HepG2 (cell line): ENCODE data around the gene VAMP8. TPM values are rescaled to one million over a fixed set of nuclear protein-coding genes. Genes with fewer than 3 reads are reported as not detected.
"Not testable (repeated sequence)": the region's sequence is repeated elsewhere in the genome, so short reads cannot be mapped to it uniquely, and the experiment has no call there.

Experiments
- ATAC-seq: fragments of 200-7000 bp; cut with Tn5 transposase; 3 replicates; pipeline ENCODE4 v1.9.1; 2020; ENCODE audit warnings: mild to moderate bottlenecking, moderate library complexity
- BruUV-seq: library from RNA; stranded (reverse); fragments of 400-500 nt; replicated peaks from 2 replicates; lab custom pipeline; 2021; lab: Mats Ljungman, UMichigan
- CTCF ChIA-PET: fragments of 300-600 bp; formaldehyde crosslinking; extraction: SDS; loops from one replicate; lab custom pipeline; 2021; ENCODE audit warnings: low total read pairs, inconsistent platforms, low intra/inter-chr PET ratio; lab: Yijun Ruan, JAX
- POLR2A ChIA-PET: fragments of 350-600 bp; sonication (Branson Sonifier 250); formaldehyde crosslinking; loops from one replicate; lab custom pipeline; 2020; ENCODE audit warnings: antibody characterized with exemption, inconsistent platforms; lab: Yijun Ruan, JAX
- DNase-seq: peaks from one replicate; pipeline ENCODE4 v3.0.0-alpha.2; 2015; ENCODE audit warnings: low spot score
- FAIRE-seq: peaks from 3 replicates; lab custom pipeline; 2011; peaks lifted over from hg19 to GRCh38; lab: Jason Lieb, UNC
- H2AFZ ChIP-seq: one replicate; pipeline ENCODE4 v1.6.1; 2011; ENCODE audit warnings: low read length, inconsistent platforms
- H3K27ac ChIP-seq: fragments of 300-600 bp; 3 replicates; pipeline ENCODE4 v1.8.0; 2011; ENCODE audit warnings: mixed run types, mild to moderate bottlenecking, mixed read lengths, low read length, inconsistent platforms; ENCODE audit not compliant: insufficient read depth; ENCODE audit errors: extremely low read length
- H3K27me3 ChIP-seq, 2 experiments: fragments of 200-600 bp in 1 of 2; 2 replicates in 1 of 2; 3 replicates in 1 of 2; pipeline versions ENCODE4 v1.6.0 to v1.8.0; 2011; ENCODE audit warnings: low read length in 2 of 2, mild to moderate bottlenecking in 2 of 2, moderate library complexity in 2 of 2, inconsistent platforms in 1 of 2; ENCODE audit not compliant: insufficient read depth in 2 of 2, control insufficient read depth in 1 of 2
- H3K36me3 ChIP-seq, 2 experiments: fragments of 200-600 bp in 1 of 2; replicated peaks in 1 of 2; 2 replicates in 1 of 2; 3 replicates in 1 of 2; pipeline versions ENCODE4 v1.5.1 to v1.8.0; 2011; ENCODE audit warnings: low read length in 2 of 2, inconsistent platforms in 1 of 2; ENCODE audit not compliant: insufficient read depth in 2 of 2, control insufficient read depth in 1 of 2
- H3K4me1 ChIP-seq: 2 replicates; pipeline ENCODE4 v1.5.1; 2012; ENCODE audit warnings: low read length, inconsistent platforms; ENCODE audit not compliant: insufficient read depth
- H3K4me2 ChIP-seq: 2 replicates; pipeline ENCODE4 v1.6.0; 2011; ENCODE audit warnings: low read depth, low read length, inconsistent platforms
- H3K4me3 ChIP-seq, 3 experiments: fragments of 200-600 bp in 1 of 3; sonication (generic), shearing (Covaris generic) in 1 of 3; replicated peaks in 1 of 3; 2 replicates each; pipeline ENCODE4 v1.5.1; 2011 to 2016; ENCODE audit warnings: low read length in 3 of 3, inconsistent platforms in 2 of 3, low read depth in 2 of 3, mild to moderate bottlenecking in 2 of 3, control low read depth in 1 of 3, mixed read lengths in 1 of 3; ENCODE audit not compliant: insufficient read depth in 1 of 3
- H3K79me2 ChIP-seq: one replicate; pipeline ENCODE4 v1.6.1; 2011; ENCODE audit warnings: low read length, inconsistent platforms; ENCODE audit not compliant: insufficient read depth
- H3K9ac ChIP-seq: 2 replicates; pipeline ENCODE4 v1.6.0; 2011; ENCODE audit warnings: mild to moderate bottlenecking, low read depth, low read length, inconsistent platforms; ENCODE audit not compliant: insufficient read depth
- H3K9me3 ChIP-seq: 2 replicates; pipeline ENCODE4 v1.5.1; 2012; ENCODE audit warnings: mild to moderate bottlenecking, low read length
- H4K20me1 ChIP-seq: 2 replicates; pipeline ENCODE4 v1.6.0; 2011; ENCODE audit warnings: inconsistent platforms, mild to moderate bottlenecking, low read length, moderate library complexity; ENCODE audit not compliant: insufficient read depth
- ATF4 ChIP-seq, 2 experiments: fragments of 450-650 bp in 1 of 2; sonication (generic) in 1 of 2; formaldehyde crosslinking; IDR thresholded peaks; 2 replicates each; pipeline versions ENCODE4 v1.5.0 to v1.8.0; 2020 to 2022; ENCODE audit warnings: mild to moderate bottlenecking in 1 of 2, missing genetic modification reagents in 1 of 2
- CEBPG ChIP-seq: IDR thresholded peaks from 2 replicates; pipeline ENCODE4 v1.6.1; 2016
- ETV6 ChIP-seq: sonication (generic); formaldehyde crosslinking; conservative IDR thresholded peaks from 2 replicates; pipeline ENCODE4 v1.4.0; 2020; ENCODE audit warnings: missing genetic modification reagents
- GZF1 ChIP-seq: sonication (generic); formaldehyde crosslinking; IDR thresholded peaks from 2 replicates; pipeline ENCODE4 v1.5.1; 2020; ENCODE audit warnings: mild to moderate bottlenecking, missing genetic modification reagents
- SOX13 ChIP-seq, 3 experiments: fragments of 450-650 bp in 1 of 3; sonication (generic) in 1 of 3; formaldehyde crosslinking in 1 of 3; IDR thresholded peaks in 2 of 3; conservative IDR thresholded peaks in 1 of 3; 2 replicates each; pipeline versions ENCODE4 v1.5.0 to v1.6.1; 2016 to 2020; ENCODE audit warnings: antibody characterized with exemption in 1 of 3, mild to moderate bottlenecking in 1 of 3, missing compliant biosample characterization in 1 of 3, missing genetic modification reagents in 1 of 3, moderate library complexity in 1 of 3
- WGBS: methylation state at CpG from one replicate; pipeline ENCODE4 v1.1.6; 2017; ENCODE audit warnings: low lambda C conversion rate; 5-methylcytosine and 5-hydroxymethylcytosine counted together
- in situ Hi-C: cut with HindIII; loops from 2 replicates; pipeline ENCODE4 v1.10.0; 2017; ENCODE audit warnings: low pct_unique_long_range_greater_than_20kb; ENCODE audit not compliant: extremely low pct_ligation_motif_present
- intact Hi-C: fragments of 100-400 bp; cut with micrococcal nuclease; formaldehyde crosslinking; loops from one replicate; pipeline ENCODE4 v1.10.0; 2022; ENCODE audit not compliant: unreplicated experiment
- polyA plus RNA-seq, 8 experiments: library from polyadenylated mRNA; depleted of rRNA in 3 of 8; stranded (reverse) in 7 of 8; unstranded in 1 of 8; fragments of >200 nt; fragmentation: Illumina TruSeq in 4 of 8; extraction: Trizol in 4 of 8; gene quantifications; 2 replicates each; pipeline versions ENCODE4 v1.2.1 to v1.2.3, GENCODE V29; 2011 to 2016; ENCODE audit warnings: low read depth in 4 of 8, missing spikeins in 1 of 8, mixed read lengths in 1 of 8; ENCODE audit not compliant: insufficient read depth in 1 of 8
- total RNA-seq, 5 experiments: library from RNA; depleted of rRNA; stranded (reverse); fragments of >200 nt; fragmentation: Illumina TruSeq; extraction: Trizol; gene quantifications; 2 replicates each; pipeline ENCODE4 v1.2.3, GENCODE V29; 2016; ENCODE audit warnings: low read depth in 1 of 5

Gene VAMP8
- total and polyA plus RNA-seq, 2 of the 13 experiments (the other 11 are each of a cell fraction or from before 2014, with no cell fraction given), result 83.3 to 157 TPM

- DNase-seq; H3K9me3 ChIP-seq; BruUV-seq; in situ Hi-C loops; H2AFZ ChIP-seq; H4K20me1 ChIP-seq; H3K27me3 ChIP-seq; ATAC-seq; CTCF ChIA-PET; intact Hi-C loops; FAIRE-seq; TF ChIP-seq SOX13 (CRISPR knock-in tag; conservative IDR thresholded peaks at IDR 0.05 in 1 of 2, IDR thresholded peaks at IDR 0.05 in 1 of 2): not testable (repeated sequence)
- peaks cover 85% of the 10 kb centered on the region for H3K4me1 ChIP-seq
- 0 out of 2 replicates have a peak, but pooled peaks have one; percentile 2 for TF ChIP-seq SOX13 (IDR thresholded peaks at IDR 0.05)
- TF ChIP-seq ATF4 (CRISPR knock-in tag; IDR thresholded peaks at IDR 0.05), result peak in 1 of 2 experiments; percentile 67; a peak in 1 of 4 replicates
- 0 out of 2 replicates have a peak, but pooled peaks have one; percentile 6 for TF ChIP-seq ETV6 (CRISPR knock-in tag)
- TF ChIP-seq GZF1 (CRISPR knock-in tag), result 0 out of 2 replicates have a peak, but pooled peaks have one; percentile 3
- peak; percentile 44 for TF ChIP-seq CEBPG
- H3K9ac ChIP-seq, result peak overlapping the region; percentile 30
- H3K27ac ChIP-seq, result peak overlapping the region; percentile 1
- WGBS, result 61% methylated on average over 3 of the region's 3 CpGs
- H3K4me3 ChIP-seq, result peak overlapping the region; percentile 29 to 98 (median 84); a peak in 5 of 6 replicates
- H3K4me2 ChIP-seq, result peak overlapping the region; percentile 86
- H3K79me2 ChIP-seq, result peaks cover 36% of the 10 kb centered on the region
- H3K36me3 ChIP-seq, result peaks cover 14 to 34% of the 10 kb centered on the region in 2 experiments
- POLR2A ChIA-PET, result interaction anchor here (1.9 to 25.9 kb wide), 7 partner anchors 1 to 184 kb away, joined by 7 to 795 read pairs (median 71); partner anchors contain the start of genes C2orf68, GGCX, MAT2A and RNF181
Measured at GRCh38 chr2:85604133-85604444, 26.7 kb downstream of the VAMP8 start.
